ENCODE measurements around the gene TANGO2.

Gene TANGO2

DNA sequence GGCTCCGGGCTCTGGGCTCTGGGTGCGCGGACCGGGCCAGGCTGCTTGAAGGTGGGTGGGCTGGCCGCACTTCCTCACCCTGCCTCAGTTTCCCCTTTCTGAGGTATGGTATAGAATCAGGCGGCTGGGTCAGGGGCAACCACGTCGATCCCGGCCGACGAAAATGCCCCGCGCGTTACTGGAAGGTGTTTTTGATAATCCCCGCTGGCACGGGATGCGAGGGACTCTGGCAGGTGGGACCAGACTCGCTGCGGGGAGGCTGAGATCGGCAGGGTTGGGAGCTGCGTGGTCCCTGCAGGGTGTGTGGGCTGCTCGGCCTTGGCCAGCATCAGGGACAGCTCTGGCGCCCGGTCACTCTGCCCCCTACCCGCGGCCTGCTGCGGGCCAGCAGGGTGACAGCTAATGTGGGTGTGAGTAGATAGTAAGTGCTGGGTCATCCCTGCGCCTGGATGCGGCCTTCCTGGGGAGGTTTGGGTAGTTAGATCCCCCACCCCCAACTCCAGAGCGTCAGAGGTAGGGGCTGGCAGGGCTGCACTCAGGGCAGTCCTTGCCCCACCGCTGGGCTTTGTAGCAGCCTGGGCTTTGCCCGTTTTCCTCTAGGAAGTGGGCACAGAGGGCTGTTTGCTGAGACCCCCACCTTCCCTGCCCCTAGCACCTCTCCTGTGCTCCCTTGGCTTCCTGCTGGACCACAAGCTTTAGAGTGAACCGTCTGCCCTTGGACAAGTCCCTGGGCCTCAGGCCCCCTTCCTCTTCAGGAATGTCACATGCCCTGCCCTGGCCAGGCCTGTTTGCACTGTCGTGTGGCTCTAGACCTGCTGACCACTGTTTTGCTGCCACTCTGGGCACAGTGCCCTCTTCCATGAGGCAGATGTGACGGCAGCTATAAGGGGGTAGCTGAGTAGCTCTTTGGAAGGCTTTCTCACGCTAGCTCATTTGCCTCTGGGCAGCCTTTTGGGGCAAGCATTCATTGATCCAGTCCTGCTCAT lies 579 bp downstream of the TANGO2 start:
- TF ChIP-seq FOXM1 (IDR thresholded peaks at IDR 0.05; ENCODE audit: borderline replicate concordance, low read depth) (no peak), TAF1 (IDR thresholded peaks at IDR 0.05; ENCODE audit: low read depth) (no peak), ZBTB7A (IDR thresholded peaks at IDR 0.05; ENCODE audit: low read depth) (no peak; the same call in 1 of the 2 replicates), EP300 (IDR thresholded peaks at IDR 0.05; ENCODE audit: borderline replicate concordance) (no peak), NFIC (IDR thresholded peaks at IDR 0.05) (no peak)
- TF ChIP-seq, protein P1, sequence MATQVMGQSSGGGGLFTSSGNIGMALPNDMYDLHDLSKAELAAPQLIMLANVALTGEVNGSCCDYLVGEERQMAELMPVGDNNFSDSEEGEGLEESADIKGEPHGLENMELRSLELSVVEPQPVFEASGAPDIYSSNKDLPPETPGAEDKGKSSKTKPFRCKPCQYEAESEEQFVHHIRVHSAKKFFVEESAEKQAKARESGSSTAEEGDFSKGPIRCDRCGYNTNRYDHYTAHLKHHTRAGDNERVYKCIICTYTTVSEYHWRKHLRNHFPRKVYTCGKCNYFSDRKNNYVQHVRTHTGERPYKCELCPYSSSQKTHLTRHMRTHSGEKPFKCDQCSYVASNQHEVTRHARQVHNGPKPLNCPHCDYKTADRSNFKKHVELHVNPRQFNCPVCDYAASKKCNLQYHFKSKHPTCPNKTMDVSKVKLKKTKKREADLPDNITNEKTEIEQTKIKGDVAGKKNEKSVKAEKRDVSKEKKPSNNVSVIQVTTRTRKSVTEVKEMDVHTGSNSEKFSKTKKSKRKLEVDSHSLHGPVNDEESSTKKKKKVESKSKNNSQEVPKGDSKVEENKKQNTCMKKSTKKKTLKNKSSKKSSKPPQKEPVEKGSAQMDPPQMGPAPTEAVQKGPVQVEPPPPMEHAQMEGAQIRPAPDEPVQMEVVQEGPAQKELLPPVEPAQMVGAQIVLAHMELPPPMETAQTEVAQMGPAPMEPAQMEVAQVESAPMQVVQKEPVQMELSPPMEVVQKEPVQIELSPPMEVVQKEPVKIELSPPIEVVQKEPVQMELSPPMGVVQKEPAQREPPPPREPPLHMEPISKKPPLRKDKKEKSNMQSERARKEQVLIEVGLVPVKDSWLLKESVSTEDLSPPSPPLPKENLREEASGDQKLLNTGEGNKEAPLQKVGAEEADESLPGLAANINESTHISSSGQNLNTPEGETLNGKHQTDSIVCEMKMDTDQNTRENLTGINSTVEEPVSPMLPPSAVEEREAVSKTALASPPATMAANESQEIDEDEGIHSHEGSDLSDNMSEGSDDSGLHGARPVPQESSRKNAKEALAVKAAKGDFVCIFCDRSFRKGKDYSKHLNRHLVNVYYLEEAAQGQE (IDR thresholded peaks at IDR 0.05; ENCODE audit: low read depth): no peak; the same call in 1 of the 2 replicates
- TF ChIP-seq, protein P2, sequence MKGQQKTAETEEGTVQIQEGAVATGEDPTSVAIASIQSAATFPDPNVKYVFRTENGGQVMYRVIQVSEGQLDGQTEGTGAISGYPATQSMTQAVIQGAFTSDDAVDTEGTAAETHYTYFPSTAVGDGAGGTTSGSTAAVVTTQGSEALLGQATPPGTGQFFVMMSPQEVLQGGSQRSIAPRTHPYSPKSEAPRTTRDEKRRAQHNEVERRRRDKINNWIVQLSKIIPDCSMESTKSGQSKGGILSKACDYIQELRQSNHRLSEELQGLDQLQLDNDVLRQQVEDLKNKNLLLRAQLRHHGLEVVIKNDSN (IDR thresholded peaks at IDR 0.05): 0 out of 2 replicates have a peak, but pooled peaks have one; percentile 22
- TF ChIP-seq, protein P3, sequence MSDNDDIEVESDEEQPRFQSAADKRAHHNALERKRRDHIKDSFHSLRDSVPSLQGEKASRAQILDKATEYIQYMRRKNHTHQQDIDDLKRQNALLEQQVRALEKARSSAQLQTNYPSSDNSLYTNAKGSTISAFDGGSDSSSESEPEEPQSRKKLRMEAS (IDR thresholded peaks at IDR 0.05): no peak

- TF ChIP-seq EP300 (IDR thresholded peaks at IDR 0.05; ENCODE audit: borderline replicate concordance): no peak
- TF ChIP-seq ZBTB7A (IDR thresholded peaks at IDR 0.05; ENCODE audit: low read depth): no peak
- TF ChIP-seq FOXM1 (IDR thresholded peaks at IDR 0.05; ENCODE audit: borderline replicate concordance, low read depth): no peak
- no peak for TF ChIP-seq EGR1 (IDR thresholded peaks at IDR 0.05)
- TF ChIP-seq, protein P3 (IDR thresholded peaks at IDR 0.05): no peak
- TF ChIP-seq TEAD4 (IDR thresholded peaks at IDR 0.05): no peak
- TF ChIP-seq CREB1 (IDR thresholded peaks at IDR 0.05; ENCODE audit: low read depth): no peak
- no peak for TF ChIP-seq NFIC (IDR thresholded peaks at IDR 0.05)
Measured at GRCh38 chr22:20022231-20022977, 1.5 kb downstream of the TANGO2 start.

GRCh38 chr22:20022978-20023613 lies 2.2 kb downstream of the TANGO2 start:
- TF ChIP-seq TEAD4 (IDR thresholded peaks at IDR 0.05) (no peak), ZBTB7A (IDR thresholded peaks at IDR 0.05; ENCODE audit: low read depth) (no peak), RAD21 (IDR thresholded peaks at IDR 0.05; ENCODE audit: low read depth) (no peak), CREB1 (IDR thresholded peaks at IDR 0.05; ENCODE audit: low read depth) (no peak), EP300 (IDR thresholded peaks at IDR 0.05; ENCODE audit: borderline replicate concordance) (no peak), EGR1 (IDR thresholded peaks at IDR 0.05) (no peak), YY1 (IDR thresholded peaks at IDR 0.05; ENCODE audit: low read depth) (no peak), NFIC (IDR thresholded peaks at IDR 0.05) (no peak), FOXM1 (IDR thresholded peaks at IDR 0.05; ENCODE audit: borderline replicate concordance, low read depth) (no peak), CEBPB (IDR thresholded peaks at IDR 0.05) (no peak), TCF12 (IDR thresholded peaks at IDR 0.05; ENCODE audit: low read depth) (no peak), TAF1 (IDR thresholded peaks at IDR 0.05; ENCODE audit: low read depth) (no peak)
- TF ChIP-seq, protein P2 (IDR thresholded peaks at IDR 0.05): no peak
- TF ChIP-seq, protein P3 (IDR thresholded peaks at IDR 0.05): no peak
- TF ChIP-seq, protein P1 (IDR thresholded peaks at IDR 0.05; ENCODE audit: low read depth): no peak

- TF ChIP-seq TEAD4 (IDR thresholded peaks at IDR 0.05): no peak
- no peak for TF ChIP-seq TAF1 (IDR thresholded peaks at IDR 0.05; ENCODE audit: low read depth)
- TF ChIP-seq, protein P2 (IDR thresholded peaks at IDR 0.05): no peak
- TF ChIP-seq ZBTB7A (IDR thresholded peaks at IDR 0.05; ENCODE audit: low read depth): no peak
- no peak for TF ChIP-seq NFIC (IDR thresholded peaks at IDR 0.05)
- TF ChIP-seq, protein P3 (IDR thresholded peaks at IDR 0.05): no peak
Measured at GRCh38 chr22:20024225-20024624, 3.3 kb downstream of the TANGO2 start.
